IMR-90 (cell line): ENCODE results near the gene PRKAG2. TPM values are rescaled to one million over a fixed set of nuclear protein-coding genes. Genes with fewer than 3 reads are reported as not detected.
A peak's percentile ranks its signal among the peaks of the same experiment; 100 is the strongest.

ENCODE experiments used
- ATAC-seq: fragments of 200-7000 bp; cut with Tn5 transposase; 2 replicates; pipeline ENCODE4 v1.9.1; 2020; ENCODE audit warnings: low read depth, mild to moderate bottlenecking, moderate library complexity
- BruUV-seq: library from RNA; stranded (reverse); fragments of 400-500 nt; replicated peaks from 2 replicates; lab custom pipeline; 2021; lab: Mats Ljungman, UMichigan
- CTCF ChIA-PET: fragments of 300-600 bp; formaldehyde crosslinking; extraction: SDS; loops from one replicate; lab custom pipeline; 2021; ENCODE audit warnings: antibody characterized with exemption; lab: Yijun Ruan, JAX
- POLR2A ChIA-PET: fragments of 300-600 bp; sonication (Branson Sonifier 250); formaldehyde crosslinking; loops from one replicate; lab custom pipeline; 2022; ENCODE audit warnings: antibody characterized with exemption; ENCODE audit not compliant: unreplicated experiment; lab: Charles Lee
- DNase-seq: peaks from one replicate; pipeline ENCODE4 v3.0.0; 2013
- H2AFZ ChIP-seq: replicated peaks from 2 replicates; pipeline ENCODE3; 2013; ENCODE audit warnings: low read length, mild to moderate bottlenecking; ENCODE audit not compliant: poor library complexity
- H2AK5ac ChIP-seq: 2 replicates; pipeline ENCODE4 v1.6.1; 2013; ENCODE audit warnings: low read depth, low read length, inconsistent platforms
- H2AK9ac ChIP-seq: replicated peaks from 2 replicates; pipeline ENCODE3; 2013; ENCODE audit warnings: mild to moderate bottlenecking, low read depth, low read length, moderate library complexity; ENCODE audit not compliant: poor library complexity
- H2BK120ac ChIP-seq: 2 replicates; pipeline ENCODE4 v1.6.1; 2013; ENCODE audit warnings: low read depth, low read length, inconsistent platforms
- H2BK15ac ChIP-seq: 3 replicates; pipeline ENCODE4 v1.6.1; 2013; ENCODE audit warnings: low read depth, low read length, inconsistent platforms
- H2BK20ac ChIP-seq: 2 replicates; pipeline ENCODE4 v1.6.1; 2013; ENCODE audit warnings: low read depth, mild to moderate bottlenecking, inconsistent platforms, low read length, moderate library complexity
- H2BK5ac ChIP-seq: 2 replicates; pipeline ENCODE4 v1.6.1; 2013; ENCODE audit warnings: mild to moderate bottlenecking, low read depth, low read length, inconsistent platforms; ENCODE audit not compliant: poor library complexity, severe bottlenecking
- H3K14ac ChIP-seq: replicated peaks from 2 replicates; pipeline ENCODE4 v1.6.1; 2013; ENCODE audit warnings: low read depth, low read length, inconsistent platforms
- H3K18ac ChIP-seq: 2 replicates; pipeline ENCODE4 v1.6.1; 2013; ENCODE audit warnings: low read depth, low read length, control low read depth
- H3K23ac ChIP-seq: 2 replicates; pipeline ENCODE4 v1.6.1; 2013; ENCODE audit warnings: low read depth, low read length, inconsistent platforms
- H3K27ac ChIP-seq: 2 replicates; pipeline ENCODE4 v1.5.1; 2013; ENCODE audit warnings: mild to moderate bottlenecking, control low read depth, low read length; ENCODE audit not compliant: insufficient read depth
- H3K27me3 ChIP-seq: 2 replicates; pipeline ENCODE4 v1.6.1; 2013; ENCODE audit warnings: low read length; ENCODE audit not compliant: control insufficient read depth, insufficient read depth
- H3K36me3 ChIP-seq: 2 replicates; pipeline ENCODE4 v1.6.1; 2013; ENCODE audit warnings: low read length, mixed read lengths; ENCODE audit not compliant: control insufficient read depth, insufficient read depth
- H3K4ac ChIP-seq: 2 replicates; pipeline ENCODE4 v1.6.1; 2013; ENCODE audit warnings: low read depth, low read length, inconsistent platforms
- H3K4me1 ChIP-seq: 2 replicates; pipeline ENCODE4 v1.6.1; 2013; ENCODE audit warnings: low read length, mixed read lengths; ENCODE audit not compliant: control insufficient read depth, insufficient read depth
- H3K4me2 ChIP-seq: 2 replicates; pipeline ENCODE4 v1.6.1; 2013; ENCODE audit warnings: low read depth, mild to moderate bottlenecking, control low read depth, low read length, moderate library complexity
- H3K4me3 ChIP-seq: 2 replicates; pipeline ENCODE4 v1.5.1; 2013; ENCODE audit warnings: low read depth, mild to moderate bottlenecking, control low read depth, low read length, moderate library complexity; ENCODE audit not compliant: insufficient read depth
- H3K56ac ChIP-seq: 2 replicates; pipeline ENCODE4 v1.6.1; 2013; ENCODE audit warnings: low read length, inconsistent platforms; ENCODE audit not compliant: insufficient read depth; ENCODE audit errors: extremely low read depth
- H3K79me1 ChIP-seq, 2 experiments: 2 replicates each; pipeline ENCODE4 v1.6.1; 2013; ENCODE audit warnings: low read length in 2 of 2, inconsistent platforms in 1 of 2, low read depth in 1 of 2
- H3K9ac ChIP-seq: 2 replicates; pipeline ENCODE4 v1.6.1; 2013; ENCODE audit warnings: low read depth, low read length, control low read depth
- H3K9me1 ChIP-seq: 2 replicates; pipeline ENCODE4 v1.6.1; 2013; ENCODE audit warnings: low read length, inconsistent platforms; ENCODE audit not compliant: insufficient read depth
- H3K9me3 ChIP-seq: 2 replicates; pipeline ENCODE4 v1.6.1; 2013; ENCODE audit warnings: low read length; ENCODE audit not compliant: control insufficient read depth, insufficient read depth
- H4K20me1 ChIP-seq: 2 replicates; pipeline ENCODE4 v1.6.1; 2013; ENCODE audit warnings: low read length, inconsistent platforms; ENCODE audit not compliant: insufficient read depth
- H4K5ac ChIP-seq: 2 replicates; pipeline ENCODE4 v1.6.1; 2013; ENCODE audit warnings: mild to moderate bottlenecking, low read depth, low read length, control low read depth
- H4K8ac ChIP-seq, 2 experiments: 2 replicates each; pipeline ENCODE4 v1.6.1; 2013; ENCODE audit warnings: low read depth in 2 of 2, low read length in 2 of 2, control low read depth in 1 of 2, inconsistent platforms in 1 of 2
- H4K91ac ChIP-seq: 2 replicates; pipeline ENCODE4 v1.6.1; 2013; ENCODE audit warnings: low read depth, low read length, inconsistent platforms; ENCODE audit not compliant: insufficient read depth
- BHLHE40 ChIP-seq: fragments of 150-350 bp; IDR thresholded peaks from 2 replicates; pipeline ENCODE4 v1.6.1; 2016; ENCODE audit warnings: mild to moderate bottlenecking, low read depth, low read length
- CEBPB ChIP-seq: IDR thresholded peaks from 2 replicates; pipeline ENCODE4 v1.6.1; 2012; ENCODE audit warnings: low read depth, low read length, improper control_type of control experiment
- CHD1 ChIP-seq: IDR thresholded peaks from 2 replicates; pipeline ENCODE4 v1.6.1; 2012; ENCODE audit warnings: low read depth, low read length, improper control_type of control experiment
- FOS ChIP-seq: fragments of 150-350 bp; IDR thresholded peaks from 2 replicates; pipeline ENCODE4 v1.6.1; 2016; ENCODE audit warnings: low read depth, low read length
- MXI1 ChIP-seq: IDR thresholded peaks from 2 replicates; pipeline ENCODE4 v1.6.1; 2012; ENCODE audit warnings: low read depth, mild to moderate bottlenecking, low read length, moderate library complexity, borderline replicate concordance
- RAD21 ChIP-seq: IDR thresholded peaks from 2 replicates; pipeline ENCODE4 v1.6.1; 2012; ENCODE audit warnings: low read length, improper control_type of control experiment
- WGBS, 2 experiments: methylation state at CpG; one replicate each; pipeline versions ENCODE4 v1.1.5 to v1.1.7; 2013; ENCODE audit warnings: missing lambda C conversion rate in 2 of 2; ENCODE audit not compliant: insufficient read length in 1 of 2; ENCODE audit errors: extremely low coverage in 2 of 2; 5-methylcytosine and 5-hydroxymethylcytosine counted together
- dilution Hi-C: fragments of 300-500 bp; cut with HindIII; formaldehyde crosslinking; loops from one replicate; pipeline ENCODE4 v1.14.3; 2018; ENCODE audit warnings: low sequenced_read_pairs; ENCODE audit not compliant: unreplicated experiment
- in situ Hi-C: fragments of 300-500 bp; cut with MboI; formaldehyde crosslinking; loops from 3 replicates; pipeline ENCODE4 v1.14.3; 2019; ENCODE audit warnings: low sequenced_read_pairs, inconsistent platforms, mixed read lengths
- intact Hi-C: fragments of 100-400 bp; cut with micrococcal nuclease; formaldehyde crosslinking; loops from 2 replicates; pipeline ENCODE4 v1.10.0; 2022
- polyA plus RNA-seq, 3 experiments: library from polyadenylated mRNA; depleted of rRNA; stranded (reverse); fragments of >200 nt; gene quantifications; 2 replicates each; pipeline ENCODE4 v1.2.3, GENCODE V29; 2012; ENCODE audit warnings: low replicate concordance in 1 of 3
- total RNA-seq: library from RNA; depleted of rRNA; stranded (reverse); fragments of >200 nt; gene quantifications from 2 replicates; pipeline ENCODE4 v1.2.3, GENCODE V29; 2012
- TF ChIP-seq, protein P1 (sequence below): fragments of 150-350 bp; IDR thresholded peaks from 2 replicates; pipeline ENCODE4 v1.6.1; 2017; ENCODE audit warnings: mild to moderate bottlenecking, antibody characterized with exemption, low read length, low read depth
- TF ChIP-seq, protein P2 (sequence below): fragments of 150-350 bp; IDR thresholded peaks from 2 replicates; pipeline ENCODE4 v1.6.1; 2016; ENCODE audit warnings: low read depth, mild to moderate bottlenecking, low read length, moderate library complexity, borderline replicate concordance

PRKAG2 gene
- total and polyA plus RNA-seq, 2 of the 4 experiments (the other 2 are of a cell fraction) = 15.4 to 21.6 TPM

DNA sequence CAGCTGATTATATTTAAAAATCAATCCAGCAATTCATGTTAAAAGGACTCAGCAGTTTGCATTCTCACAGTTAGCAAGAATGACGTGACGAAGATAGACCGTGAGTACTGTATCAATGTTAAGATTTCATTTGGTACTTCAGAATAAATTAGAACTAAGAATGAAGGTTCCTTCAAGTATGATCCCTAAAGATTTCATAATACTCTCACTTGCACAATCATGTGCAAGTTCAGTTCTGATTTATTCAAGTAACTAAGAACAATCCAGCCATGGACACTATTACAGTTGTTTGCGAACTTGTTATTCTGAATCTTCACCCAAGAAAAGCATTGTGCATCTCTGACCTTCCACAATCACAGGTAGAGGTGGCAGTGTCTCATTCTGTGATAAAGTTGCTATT is 365.0 kb downstream of the PRKAG2 start:
- no CpG with 5 or more reads among the region's 4 CpGs for WGBS, 2 experiments
- H3K4ac ChIP-seq = no peak overlapping the region
- H2BK15ac ChIP-seq = no peak overlapping the region
- no peak overlapping the region for H2AFZ ChIP-seq
- peak; percentile 28 for DNase-seq
- H3K27ac ChIP-seq = no peak overlapping the region
- no peak for ATAC-seq
- dilution Hi-C loops (no loop called here), intact Hi-C loops (no loop called here), in situ Hi-C loops (no loop called here)
- peaks cover 97% of the 10 kb centered on the region for H4K20me1 ChIP-seq
- no peak overlapping the region for H3K14ac ChIP-seq
- no peak overlapping the region for H2BK5ac ChIP-seq
- H3K9me1 ChIP-seq = peaks cover 17% of the 10 kb centered on the region
- no peak overlapping the region for H2BK120ac ChIP-seq
- H3K4me1 ChIP-seq = peaks cover 19% of the 10 kb centered on the region
- no peaks in the 10 kb centered on the region for H3K27me3 ChIP-seq
- CTCF ChIA-PET = interaction anchor here (1.0 kb wide), 1 partner anchor 52 kb away, joined by 3 read pairs; no protein-coding TSS in a partner anchor
- no peak overlapping the region for H4K8ac ChIP-seq
- POLR2A ChIA-PET = no interaction called here
- BruUV-seq = no TSS peak
- no peak overlapping the region for H4K91ac ChIP-seq
- no peaks in the 10 kb centered on the region for H3K36me3 ChIP-seq
- no peak overlapping the region for H3K9ac ChIP-seq
- H3K56ac ChIP-seq = no peak overlapping the region
- peaks cover 0 to 67% of the 10 kb centered on the region in 2 experiments; a peak in 2 of 4 replicates for H3K79me1 ChIP-seq
- H3K18ac ChIP-seq = no peak overlapping the region
- no peak overlapping the region for H3K4me2 ChIP-seq
- TF ChIP-seq, protein P1, sequence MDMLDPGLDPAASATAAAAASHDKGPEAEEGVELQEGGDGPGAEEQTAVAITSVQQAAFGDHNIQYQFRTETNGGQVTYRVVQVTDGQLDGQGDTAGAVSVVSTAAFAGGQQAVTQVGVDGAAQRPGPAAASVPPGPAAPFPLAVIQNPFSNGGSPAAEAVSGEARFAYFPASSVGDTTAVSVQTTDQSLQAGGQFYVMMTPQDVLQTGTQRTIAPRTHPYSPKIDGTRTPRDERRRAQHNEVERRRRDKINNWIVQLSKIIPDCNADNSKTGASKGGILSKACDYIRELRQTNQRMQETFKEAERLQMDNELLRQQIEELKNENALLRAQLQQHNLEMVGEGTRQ = no peak
- TF ChIP-seq MXI1 (no peak), CHD1 (no peak), BHLHE40 (no peak), CEBPB (peak; percentile 82), RAD21 (no peak), FOS (no peak)
- TF ChIP-seq, protein P2, sequence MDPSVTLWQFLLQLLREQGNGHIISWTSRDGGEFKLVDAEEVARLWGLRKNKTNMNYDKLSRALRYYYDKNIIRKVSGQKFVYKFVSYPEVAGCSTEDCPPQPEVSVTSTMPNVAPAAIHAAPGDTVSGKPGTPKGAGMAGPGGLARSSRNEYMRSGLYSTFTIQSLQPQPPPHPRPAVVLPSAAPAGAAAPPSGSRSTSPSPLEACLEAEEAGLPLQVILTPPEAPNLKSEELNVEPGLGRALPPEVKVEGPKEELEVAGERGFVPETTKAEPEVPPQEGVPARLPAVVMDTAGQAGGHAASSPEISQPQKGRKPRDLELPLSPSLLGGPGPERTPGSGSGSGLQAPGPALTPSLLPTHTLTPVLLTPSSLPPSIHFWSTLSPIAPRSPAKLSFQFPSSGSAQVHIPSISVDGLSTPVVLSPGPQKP = no peak
- no peak overlapping the region for H2BK20ac ChIP-seq
- H2AK9ac ChIP-seq = no peak overlapping the region
- H2AK5ac ChIP-seq = no peak overlapping the region
- H3K9me3 ChIP-seq = no peaks in the 10 kb centered on the region
- H4K5ac ChIP-seq = no peak overlapping the region
- no peak overlapping the region for H3K4me3 ChIP-seq
- no peak overlapping the region for H3K23ac ChIP-seq
